ENCODE measurements around the gene UNKL.

UNKL gene, protein sequence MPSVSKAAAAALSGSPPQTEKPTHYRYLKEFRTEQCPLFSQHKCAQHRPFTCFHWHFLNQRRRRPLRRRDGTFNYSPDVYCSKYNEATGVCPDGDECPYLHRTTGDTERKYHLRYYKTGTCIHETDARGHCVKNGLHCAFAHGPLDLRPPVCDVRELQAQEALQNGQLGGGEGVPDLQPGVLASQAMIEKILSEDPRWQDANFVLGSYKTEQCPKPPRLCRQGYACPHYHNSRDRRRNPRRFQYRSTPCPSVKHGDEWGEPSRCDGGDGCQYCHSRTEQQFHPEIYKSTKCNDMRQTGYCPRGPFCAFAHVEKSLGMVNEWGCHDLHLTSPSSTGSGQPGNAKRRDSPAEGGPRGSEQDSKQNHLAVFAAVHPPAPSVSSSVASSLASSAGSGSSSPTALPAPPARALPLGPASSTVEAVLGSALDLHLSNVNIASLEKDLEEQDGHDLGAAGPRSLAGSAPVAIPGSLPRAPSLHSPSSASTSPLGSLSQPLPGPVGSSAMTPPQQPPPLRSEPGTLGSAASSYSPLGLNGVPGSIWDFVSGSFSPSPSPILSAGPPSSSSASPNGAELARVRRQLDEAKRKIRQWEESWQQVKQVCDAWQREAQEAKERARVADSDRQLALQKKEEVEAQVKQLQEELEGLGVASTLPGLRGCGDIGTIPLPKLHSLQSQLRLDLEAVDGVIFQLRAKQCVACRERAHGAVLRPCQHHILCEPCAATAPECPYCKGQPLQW

DNA sequence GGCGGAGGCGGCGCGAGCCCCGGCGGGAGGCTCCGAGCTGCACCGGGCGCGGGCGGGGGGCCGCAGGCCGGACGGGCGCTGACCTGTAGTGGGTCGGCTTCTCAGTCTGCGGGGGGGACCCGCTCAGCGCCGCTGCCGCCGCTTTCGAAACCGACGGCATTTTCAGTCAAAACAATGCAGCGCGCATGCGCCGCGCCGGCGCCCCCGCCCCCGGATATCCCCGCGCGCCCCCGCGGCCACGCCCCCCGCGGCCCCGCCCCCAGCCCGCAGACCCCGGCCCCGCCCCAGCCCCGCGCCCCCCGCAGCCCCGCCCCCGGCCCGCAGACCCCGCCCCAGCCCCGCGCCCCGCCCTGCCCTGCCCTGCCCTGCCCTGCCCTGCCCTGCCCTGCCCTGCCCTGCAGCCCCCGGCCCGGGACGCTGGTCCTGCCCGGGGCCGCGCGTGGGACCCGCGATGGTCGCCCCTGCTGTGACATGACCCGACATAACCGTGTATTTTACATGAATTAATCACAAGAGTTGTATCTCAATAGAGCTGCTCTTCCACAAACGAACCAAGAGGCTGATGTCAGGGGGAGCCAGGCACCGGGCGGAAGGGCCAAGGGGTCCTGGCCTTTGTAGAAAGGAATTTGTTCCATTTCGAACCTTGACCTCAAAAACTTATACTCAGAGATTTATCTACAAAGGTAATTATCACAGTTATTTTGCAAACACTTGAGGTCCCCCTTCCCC lies at the start of gene UNKL:
Gene UNKL, minus strand, starts transcription at position 173 of the 729 bp plus-strand sequence. Its CDS starts 13 bp downstream, at position 160.
- peak; percentile 88 for DNase-seq

DNA sequence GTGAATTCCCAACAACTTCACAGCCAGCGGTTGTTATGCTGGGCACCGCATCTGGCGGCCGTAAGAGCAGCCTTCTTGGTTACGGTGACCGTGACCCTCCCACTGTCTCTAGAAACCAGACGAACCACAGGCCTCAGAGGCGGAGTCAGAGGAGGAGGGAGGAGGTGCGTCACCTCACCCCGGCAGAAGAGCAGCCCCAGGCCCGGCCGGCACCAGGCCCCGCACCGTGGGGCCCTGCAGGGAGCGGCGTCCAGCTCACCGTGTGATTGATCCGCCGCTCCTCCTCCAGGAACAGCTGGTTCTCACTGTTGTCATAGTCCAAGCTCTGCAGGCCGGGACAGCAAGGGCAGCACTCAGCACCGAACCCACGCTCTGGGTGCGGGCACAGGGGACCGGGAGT lies 46.6 kb upstream of the UNKL start:
- no peak for DNase-seq

DNA sequence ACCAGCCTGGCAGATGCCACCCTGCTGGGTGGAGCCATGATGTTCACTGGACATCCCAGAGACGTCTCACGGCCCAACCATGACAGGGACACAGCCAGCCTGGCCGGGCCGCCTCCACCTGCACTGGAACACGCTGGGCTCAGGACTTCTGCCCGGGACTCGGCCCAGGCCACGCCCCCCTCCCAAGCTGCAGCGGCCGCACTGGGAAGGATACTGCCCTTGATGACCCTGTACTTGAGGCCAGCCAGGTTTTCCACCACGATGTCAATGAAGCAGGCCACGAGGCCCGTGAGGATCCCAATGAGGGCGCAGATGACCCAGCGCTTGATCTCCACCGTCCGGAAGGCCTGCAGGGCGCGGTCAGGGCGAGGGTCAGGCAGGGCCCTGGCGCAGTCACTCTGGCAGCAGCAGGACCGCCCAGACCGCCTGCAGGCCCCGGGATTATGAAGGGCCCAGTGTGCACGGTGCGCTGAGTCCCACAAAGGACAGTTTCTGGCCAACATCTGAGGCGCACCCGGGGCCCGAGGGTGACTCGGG lies 46.2 kb upstream of the UNKL start:
- DNase-seq: no peak

DNA sequence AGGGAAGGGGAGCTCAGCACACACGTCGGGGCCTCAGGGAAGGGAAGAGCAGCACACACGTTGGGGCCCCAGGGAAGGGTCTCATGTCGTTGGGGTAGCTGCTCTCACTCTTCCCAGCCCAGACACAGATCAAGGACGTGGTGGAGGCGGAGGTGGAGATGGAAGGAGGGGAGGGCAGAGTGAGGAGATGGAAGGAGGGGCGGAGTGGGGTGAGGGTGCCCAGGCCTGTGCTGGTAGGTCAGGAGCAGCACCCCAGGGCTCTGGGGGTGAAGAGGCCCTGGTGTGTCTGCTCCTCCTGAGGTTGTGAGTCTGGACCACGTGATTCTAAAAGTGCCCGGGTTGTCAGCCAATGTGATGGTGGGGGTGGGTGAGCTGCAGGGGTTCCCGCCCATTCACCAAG lies 45.5 kb upstream of the UNKL start:
- DNase-seq: no peak

DNA sequence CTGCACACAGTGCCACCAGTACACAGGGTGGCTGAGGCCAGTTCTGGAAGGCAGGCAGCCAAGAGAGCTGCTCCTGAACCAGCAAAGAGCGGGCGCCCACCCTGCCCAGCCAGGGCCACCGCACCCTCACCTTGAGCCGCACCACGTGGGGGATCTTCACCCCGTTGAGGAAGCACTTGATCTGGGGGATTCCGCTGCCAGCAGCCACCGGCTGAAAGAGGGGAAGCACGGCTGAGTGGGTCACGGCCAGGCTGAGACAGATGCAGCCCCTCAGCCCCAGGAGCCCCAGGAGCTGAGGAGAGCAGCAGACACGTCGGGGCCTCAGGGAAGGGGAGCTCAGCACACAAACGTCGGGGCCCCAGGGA lies 44.5 kb upstream of the UNKL start:
- DNase-seq: no peak

DNA sequence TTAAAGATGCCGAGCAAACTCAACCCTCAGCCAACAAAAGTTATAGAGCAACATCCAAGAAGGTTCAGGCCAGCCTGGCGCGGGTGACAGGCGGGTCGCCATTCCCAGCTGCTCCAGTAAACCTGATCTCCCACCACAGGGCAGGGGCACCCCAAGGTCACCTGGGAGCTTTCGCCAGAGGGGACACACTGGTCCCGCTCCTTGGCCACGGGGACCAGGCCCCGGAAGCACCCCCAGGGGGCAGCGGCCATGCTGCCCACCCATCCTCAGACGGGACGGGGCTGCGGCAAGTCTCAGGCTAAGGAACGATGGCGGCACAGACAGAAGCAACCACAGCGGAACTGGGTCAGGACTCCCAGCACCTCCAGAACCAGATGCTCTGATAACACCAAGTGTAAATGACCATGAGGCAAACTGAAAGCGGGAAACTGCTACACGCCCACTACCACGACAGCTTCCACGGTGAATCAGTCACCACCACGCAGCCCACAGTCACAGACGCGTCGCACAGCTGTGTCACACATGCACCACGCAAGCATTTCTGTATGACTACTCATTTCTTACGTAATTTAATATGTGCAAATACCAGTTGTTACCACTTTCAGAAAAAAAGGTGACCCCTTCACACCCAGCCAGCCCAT lies 44.0 kb upstream of the UNKL start:
- DNase-seq: no peak

DNA sequence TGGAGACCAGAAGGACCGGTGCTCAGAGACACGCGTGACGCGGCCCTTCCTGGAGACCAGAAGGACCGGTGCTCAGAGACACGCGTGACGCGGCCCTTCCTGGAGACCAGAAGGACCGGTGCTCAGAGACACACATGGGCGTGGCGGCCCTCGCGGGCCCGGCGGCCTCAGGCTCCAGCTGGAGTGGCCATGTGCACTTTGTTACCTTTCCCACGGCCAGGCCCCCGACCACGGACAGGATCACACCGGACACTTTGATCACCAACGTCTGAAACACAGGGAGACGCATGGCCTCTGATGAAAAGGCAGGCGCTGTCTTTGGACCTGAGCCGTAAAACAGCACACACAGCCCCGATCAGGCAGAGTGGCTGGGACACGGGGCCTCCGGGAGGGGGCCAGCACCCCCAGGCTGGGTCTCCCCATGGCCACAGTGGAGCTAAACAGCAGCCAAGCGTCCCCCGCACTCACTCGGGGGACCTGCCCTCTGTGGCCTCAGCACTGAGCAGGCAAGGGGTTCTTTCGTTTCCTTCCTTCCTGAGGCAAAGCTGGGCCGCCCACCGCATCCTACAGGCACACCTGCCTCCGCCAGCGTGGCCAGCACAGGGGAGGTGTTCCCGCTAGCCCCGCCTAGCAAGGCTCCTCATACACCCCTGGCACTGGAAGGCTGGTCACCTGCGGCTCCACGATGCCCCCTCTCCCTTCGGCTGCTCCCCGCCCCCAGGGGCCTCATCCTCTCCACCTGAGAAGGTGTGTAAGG lies 43.2 kb upstream of the UNKL start:
- DNase-seq: no peak

DNA sequence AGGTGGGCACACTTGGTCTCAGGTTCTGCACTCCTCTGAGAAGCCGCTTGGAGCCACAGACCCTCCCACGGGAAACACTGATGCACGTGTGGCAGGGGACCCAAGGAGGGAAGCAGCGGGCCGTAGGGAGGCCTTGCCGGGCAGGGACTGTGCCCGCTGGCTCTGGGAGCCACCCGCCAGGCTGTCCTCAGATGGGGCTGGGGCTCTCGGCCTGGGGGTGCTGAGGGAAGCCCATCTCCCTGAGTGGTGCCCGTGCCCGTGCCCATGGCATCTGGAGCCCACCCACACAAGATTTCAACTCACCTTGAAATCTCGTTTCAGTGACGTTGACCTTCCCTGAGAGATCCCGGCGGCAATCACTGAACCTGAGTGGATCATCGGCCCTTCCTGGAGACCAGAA lies 42.4 kb upstream of the UNKL start:
- DNase-seq: no peak

DNA sequence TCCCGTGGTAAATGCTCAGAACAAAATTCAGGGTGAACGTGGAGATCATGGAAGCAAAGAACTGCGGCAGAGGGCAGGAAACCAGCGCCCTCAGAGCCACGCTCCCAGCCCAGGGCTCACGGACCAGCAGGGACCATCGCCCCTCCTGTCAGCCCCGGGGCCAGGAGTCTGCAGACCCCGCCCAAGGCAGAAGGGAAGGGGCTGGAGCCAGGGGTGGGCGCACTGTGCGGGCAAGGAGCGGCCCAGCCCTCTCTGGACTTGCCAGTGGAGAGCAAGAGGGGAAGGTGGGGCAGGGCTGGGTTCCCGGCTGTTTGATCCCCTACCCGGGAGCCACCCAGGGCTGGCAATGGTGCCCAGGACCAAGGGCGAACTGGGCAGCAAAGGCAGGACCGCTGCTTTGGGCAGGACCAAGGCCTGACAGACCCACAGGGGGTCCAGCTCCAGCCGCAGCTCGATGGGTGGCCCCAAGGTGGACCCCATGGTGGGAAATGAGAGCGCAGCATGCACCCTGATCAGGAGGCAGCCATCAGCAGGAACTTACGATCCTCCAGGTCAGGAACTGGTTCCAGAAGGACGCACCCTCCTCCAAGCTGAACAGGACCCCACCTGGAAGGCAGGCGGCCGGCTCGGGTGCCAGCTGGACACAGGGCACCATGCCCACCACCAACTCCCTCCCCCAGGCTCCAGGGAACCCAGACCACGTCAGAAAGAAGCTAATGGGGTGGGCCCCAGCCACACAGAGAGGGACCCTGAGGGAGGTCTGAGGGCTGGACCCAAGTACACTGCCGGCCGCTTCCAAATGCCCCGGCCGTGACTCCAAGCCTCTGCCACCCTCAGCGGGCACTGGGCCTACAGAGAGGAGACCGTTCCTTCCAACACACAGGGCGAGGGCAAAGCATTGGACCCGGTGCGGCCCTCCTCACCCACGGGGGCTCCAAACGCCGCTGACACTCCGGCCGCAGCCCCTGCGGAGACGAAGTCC lies 41.0 kb upstream of the UNKL start:
- no peak for DNase-seq

DNA sequence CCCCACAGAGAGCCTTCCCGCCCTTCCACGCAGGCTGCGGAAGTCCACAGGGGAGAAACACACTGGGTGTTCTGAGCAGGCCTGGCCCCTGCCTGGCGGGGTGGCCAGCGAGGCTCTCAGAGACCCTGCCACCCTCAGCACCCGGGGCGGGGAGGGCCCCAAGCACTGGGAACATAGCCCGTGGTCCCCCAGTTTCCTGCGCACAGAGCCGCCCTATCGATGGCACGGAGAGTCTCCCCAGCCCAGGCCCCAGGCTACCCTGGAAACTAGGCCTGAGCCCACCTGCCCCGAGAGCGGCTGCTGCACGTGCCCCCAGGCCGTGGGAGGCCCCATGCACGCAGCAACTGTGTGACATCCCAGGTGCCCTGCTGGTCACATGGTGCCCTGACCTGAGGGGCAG lies 40.1 kb upstream of the UNKL start:
- no peak for DNase-seq

DNA sequence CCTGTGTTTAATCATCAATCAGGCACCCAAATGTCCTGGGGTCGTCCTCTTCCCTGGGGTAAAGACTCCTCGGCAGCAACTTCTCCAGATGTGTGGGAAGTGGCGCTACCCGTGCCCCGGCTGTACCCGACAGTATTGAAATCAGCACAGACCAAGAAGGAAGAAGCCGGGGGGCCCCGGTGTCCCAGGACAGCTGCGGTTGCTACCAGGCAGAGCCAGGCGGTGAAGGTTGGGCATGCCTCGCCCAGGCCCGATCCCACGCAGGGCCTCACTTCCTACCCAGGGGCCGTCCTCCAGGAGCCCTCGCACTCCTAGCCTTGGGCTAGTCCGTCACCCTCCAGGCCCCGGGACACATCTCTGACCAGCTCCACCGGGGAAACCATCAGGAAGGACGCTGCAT lies 38.8 kb upstream of the UNKL start:
- no peak for DNase-seq

DNA sequence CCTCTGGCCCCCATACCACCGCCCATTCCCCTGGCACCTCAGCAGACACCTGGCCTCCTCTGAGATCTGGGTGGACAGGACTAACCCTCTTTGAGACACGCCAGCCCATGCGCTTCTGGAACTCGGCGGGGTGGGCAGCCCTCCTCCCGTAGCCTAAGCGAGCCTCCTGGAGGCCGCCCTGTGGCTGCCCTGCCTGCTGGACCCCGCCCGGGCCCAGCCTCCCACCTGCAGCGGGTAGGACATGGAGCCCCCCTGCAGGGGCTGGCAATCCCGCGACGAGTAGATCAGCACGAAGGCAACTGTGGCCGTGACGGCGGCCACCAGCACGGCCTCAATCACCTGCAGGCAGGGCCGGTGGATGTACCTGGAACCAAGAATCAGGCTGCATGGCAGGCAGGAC lies 38.0 kb upstream of the UNKL start:
- DNase-seq: no peak

DNA sequence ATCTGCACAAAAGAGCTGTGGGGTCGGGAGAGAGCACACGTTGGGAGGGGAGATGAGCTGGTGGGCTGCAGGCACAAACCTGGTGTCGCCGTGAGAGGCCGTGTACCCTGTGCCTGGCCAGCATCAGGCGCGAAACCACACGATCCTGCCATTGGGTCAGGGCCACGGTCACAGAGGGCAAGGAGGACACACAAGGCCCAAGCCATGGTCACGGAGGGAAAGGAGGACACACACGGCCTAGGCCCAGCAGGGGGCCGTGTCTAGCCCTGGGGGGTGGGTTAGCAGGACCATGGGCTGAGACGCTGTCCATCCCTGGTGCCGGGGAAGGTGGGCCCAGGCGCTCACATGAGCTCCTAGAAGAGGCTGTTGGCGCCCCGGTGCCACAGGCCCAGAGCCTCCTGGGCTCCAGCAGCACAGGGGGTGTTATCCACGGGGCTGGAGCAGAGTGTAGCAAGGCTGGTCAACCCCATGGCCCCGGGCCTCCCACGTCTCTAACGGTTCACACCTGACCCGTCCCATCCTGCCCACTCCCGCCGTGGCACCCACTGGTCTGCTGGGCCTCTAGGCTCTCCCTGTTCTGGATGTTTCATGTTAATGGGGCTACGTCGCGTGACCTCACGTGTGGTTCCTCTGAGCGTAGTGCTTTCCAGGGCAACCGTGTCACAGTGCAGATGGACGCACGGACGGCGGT lies 37.3 kb upstream of the UNKL start:
- no peak for DNase-seq

DNA sequence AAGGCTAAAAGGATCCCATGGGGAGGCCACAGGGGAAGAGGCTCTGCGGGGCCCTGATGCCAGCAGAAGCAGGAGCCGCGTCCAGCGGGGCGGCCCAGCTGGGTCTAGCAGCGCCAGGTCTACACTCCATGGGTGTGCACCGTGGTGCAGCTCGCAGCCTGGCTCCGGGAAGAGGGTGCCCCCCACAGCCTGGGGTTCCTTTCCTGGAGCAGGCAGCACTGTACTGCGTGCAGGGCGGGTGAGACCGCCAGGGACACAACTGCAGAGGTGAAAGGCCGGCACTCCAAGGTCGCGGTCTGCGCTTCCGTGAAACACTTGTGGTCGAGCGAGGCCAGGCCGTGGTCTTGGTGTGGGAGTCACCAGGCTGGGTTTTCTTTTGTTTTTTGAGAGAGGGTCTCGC lies 36.3 kb upstream of the UNKL start:
- no peak for DNase-seq

DNA sequence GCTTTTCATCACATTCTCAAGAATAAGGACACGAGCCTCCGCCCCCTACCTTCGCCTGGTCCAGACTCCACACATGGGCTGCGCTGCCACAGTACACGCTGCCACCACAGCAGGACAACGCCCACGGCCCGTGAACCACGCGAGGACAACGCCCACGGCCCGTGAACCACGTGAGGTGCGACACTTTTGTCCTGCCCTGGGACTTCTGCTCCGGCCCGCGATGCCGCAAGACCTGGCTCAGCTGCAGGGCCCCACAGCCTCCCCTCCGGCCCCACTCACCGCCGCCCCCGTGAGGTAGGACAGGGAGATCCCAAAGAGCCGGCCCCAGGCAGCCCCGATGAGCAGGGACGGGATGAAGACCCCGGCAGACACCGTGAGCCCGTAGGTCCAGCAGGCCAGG lies 35.7 kb upstream of the UNKL start:
- DNase-seq: no peak

DNA sequence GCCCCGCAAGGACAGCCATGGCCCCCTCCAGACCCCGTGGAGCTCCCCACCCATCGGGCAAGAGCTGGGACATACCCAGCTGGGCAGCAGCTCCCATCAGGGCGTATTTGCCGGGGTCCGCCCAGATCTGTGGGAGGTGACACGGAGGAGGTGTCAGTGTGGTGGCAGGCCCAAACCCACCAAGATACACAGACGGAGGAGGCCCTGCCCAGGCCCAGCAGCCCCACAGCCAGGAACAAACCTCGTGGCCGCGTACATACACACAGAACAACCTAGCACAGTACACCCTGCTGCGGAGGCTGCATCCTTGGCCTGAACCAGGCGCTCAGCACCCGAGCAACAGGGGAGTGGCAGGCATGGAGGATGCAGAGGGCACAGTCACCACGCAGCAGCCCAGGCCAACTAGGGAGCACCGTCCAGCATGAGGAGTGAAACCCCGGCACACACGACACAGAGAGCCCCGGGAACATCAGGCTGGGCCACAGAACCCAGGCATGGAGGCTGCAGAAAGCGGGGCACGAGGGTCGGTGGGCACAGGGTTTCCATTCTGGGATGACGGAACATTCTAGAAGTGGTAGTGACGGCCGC lies 34.8 kb upstream of the UNKL start:
- no peak for DNase-seq

DNA sequence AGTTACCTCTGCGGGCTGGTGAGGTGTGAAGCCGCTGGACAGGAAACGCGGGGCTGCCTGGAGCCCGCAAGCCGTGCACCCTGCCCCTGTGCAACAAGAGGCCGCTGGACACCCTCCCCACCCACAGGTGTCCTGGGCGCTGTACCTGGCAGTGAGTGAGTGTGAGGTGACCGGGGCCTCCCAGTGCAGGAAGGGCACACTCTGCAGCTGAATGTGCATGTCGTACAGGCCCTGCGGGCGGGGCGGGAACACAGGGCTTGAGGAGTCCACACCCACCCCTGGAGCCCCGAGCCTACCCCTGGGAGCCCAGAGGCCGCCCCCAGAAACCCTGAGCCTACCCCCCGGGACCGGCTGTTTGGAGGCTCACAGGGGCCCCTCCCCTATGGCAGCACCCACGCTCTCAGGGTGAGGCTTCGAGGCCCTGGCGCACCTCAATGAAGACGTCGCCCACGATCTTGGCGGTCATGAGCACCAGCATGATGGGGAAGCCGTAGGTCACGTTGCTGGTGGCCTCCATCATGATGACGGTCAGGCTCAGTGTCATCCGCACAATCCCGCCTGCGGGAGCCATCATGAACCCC lies 34.1 kb upstream of the UNKL start:
- no peak for DNase-seq

DNA sequence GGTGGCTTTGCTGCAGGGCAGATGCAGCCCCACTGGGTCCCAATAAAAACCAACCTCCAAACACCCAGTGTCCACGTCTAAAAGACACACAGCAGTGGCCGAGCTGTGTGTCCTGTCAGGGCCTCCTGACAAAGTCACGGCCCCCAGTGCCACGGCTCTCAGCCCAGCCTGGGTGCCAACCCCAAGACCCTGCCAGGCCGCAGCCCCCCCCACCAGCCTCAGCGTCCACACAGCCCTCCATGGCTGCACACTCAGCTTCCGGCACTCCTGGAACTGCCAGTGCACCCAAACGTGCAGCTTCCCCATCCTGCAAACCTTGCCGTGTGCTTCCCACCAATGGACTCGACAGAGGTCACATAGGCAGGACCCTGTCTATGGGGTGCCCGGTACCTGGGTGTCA lies 33.5 kb upstream of the UNKL start:
- DNase-seq: no peak

DNA sequence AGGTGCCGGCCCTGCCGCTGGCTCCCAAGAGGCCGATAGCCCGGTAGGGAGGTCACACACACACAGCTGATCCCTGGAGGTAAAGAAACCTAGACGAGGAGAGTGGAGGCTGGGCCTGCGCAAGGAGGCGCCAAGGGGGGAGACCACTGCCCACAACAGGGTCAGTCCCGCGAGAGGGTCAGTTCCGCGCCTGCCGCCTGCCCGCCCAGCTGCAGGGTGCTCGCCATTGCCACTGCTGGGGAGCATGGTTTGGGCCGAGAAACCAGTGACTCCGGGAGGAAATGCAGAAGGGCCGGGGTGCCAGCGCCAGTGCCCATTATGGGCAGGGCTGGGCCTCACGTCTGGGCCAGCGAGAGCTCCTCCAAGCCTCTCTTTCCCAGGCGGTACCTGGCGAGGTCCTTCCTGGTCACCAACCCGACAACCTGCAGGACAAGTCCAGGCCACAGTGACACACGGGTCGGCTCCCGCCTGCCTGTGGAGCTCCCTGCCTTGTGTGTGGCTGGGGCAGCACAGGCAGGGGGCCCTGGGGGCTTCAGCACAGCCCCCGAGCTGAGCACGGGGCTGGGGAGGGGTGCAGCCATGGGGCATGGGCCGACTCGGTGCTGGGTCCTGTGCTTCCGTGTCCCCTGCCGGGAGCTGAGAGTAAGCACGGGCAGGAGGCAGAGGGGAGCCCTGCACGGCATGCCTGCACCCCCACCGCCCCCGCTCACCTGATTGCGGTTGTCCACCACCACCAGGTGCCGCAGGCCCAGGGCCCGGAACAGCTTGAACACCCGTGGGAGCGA lies 32.0 kb upstream of the UNKL start:
- no peak for DNase-seq

All from CD4-positive, alpha-beta T cell treated with Interleukin-10 for 1 hour (primary cell).